ENCODE results near the gene CYP2E1.
"Not testable (repeated sequence)": the region's sequence is repeated elsewhere in the genome, so short reads cannot be mapped to it uniquely, and the experiment has no call there.

Gene CYP2E1

GRCh38 chr10:133528845-133529575 is 1.8 kb downstream of the CYP2E1 start:
- DNase-seq = no peak

GRCh38 chr10:133529576-133529946 is 2.4 kb downstream of the CYP2E1 start:
- DNase-seq = no peak

- no peak for DNase-seq
These were observed 3.3 kb downstream of the CYP2E1 start for GRCh38 chr10:133530506-133530905.

GRCh38 chr10:133532871-133533270 is 5.7 kb downstream of the CYP2E1 start:
- no peak for DNase-seq

GRCh38 chr10:133534417-133534816 is 7.3 kb downstream of the CYP2E1 start:
- no peak for DNase-seq

- no peak for DNase-seq
These were observed 9.0 kb downstream of the CYP2E1 start for GRCh38 chr10:133536198-133536597.

GRCh38 chr10:133537546-133538545 is 10.7 kb downstream of the CYP2E1 start:
- DNase-seq = no peak

- not testable (repeated sequence) for DNase-seq
These were observed 14.3 kb downstream of the CYP2E1 start for GRCh38 chr10:133541441-133541975.

GRCh38 chr10:133544506-133544905 is 17.3 kb downstream of the CYP2E1 start:
- no peak for DNase-seq

GRCh38 chr10:133554600-133554999 is 27.4 kb downstream of the CYP2E1 start:
- DNase-seq = no peak

- DNase-seq = no peak
These were observed 28.4 kb downstream of the CYP2E1 start for GRCh38 chr10:133555521-133555920.

- DNase-seq = no peak
These were observed 30.2 kb downstream of the CYP2E1 start for GRCh38 chr10:133557381-133557780.

GRCh38 chr10:133559216-133559615 is 32.1 kb downstream of the CYP2E1 start:
- DNase-seq = no peak

GRCh38 chr10:133564816-133565215 is 37.7 kb downstream of the CYP2E1 start:
- DNase-seq = no peak

- no peak for DNase-seq
These were observed 38.5 kb downstream of the CYP2E1 start, which contains the start of gene SYCE1 for GRCh38 chr10:133565441-133566294. Gene SYCE1 (minus strand): TSS chr10:133565583. CDS start chr10:133565529, 54 bp downstream.

- no peak for DNase-seq
These were observed 40.0 kb downstream of the CYP2E1 start for GRCh38 chr10:133567119-133567518.

- DNase-seq = no peak
These were observed 40.6 kb downstream of the CYP2E1 start for GRCh38 chr10:133567609-133568286.

GRCh38 chr10:133568287-133568614 is 41.1 kb downstream of the CYP2E1 start:
- DNase-seq = no peak

- DNase-seq = not testable (repeated sequence)
These were observed 41.8 kb downstream of the CYP2E1 start for GRCh38 chr10:133568831-133569527.

GRCh38 chr10:133569801-133570200 is 42.6 kb downstream of the CYP2E1 start:
- DNase-seq = not testable (repeated sequence)

- DNase-seq = not testable (repeated sequence)
These were observed 44.9 kb downstream of the CYP2E1 start for GRCh38 chr10:133572055-133572454.

Measured in inflammatory macrophage treated with lipopolysaccharide for 1 hour (primary cell).